Thyroid gland (tissue), 4 donors: ENCODE data around the gene CLIP4.

ENCODE experiments used
- POLR2A ChIP-seq, 2 donors: fragments of 450-650 bp; IDR thresholded peaks; one replicate each; pipeline ENCODE4 v1.6.1; 2017; ENCODE audit warnings: antibody characterized with exemption in 2 of 2, mild to moderate bottlenecking in 2 of 2, moderate library complexity in 1 of 2
- TF ChIP-seq, protein P1 (sequence below), 6 experiments: fragments of 200-600 bp in 3 of 6; fragments of 450-650 bp in 3 of 6; sonication (generic) in 3 of 6; IDR thresholded peaks; one replicate each; pipeline ENCODE4 v1.5.1; 2016 to 2019; ENCODE audit warnings: antibody characterized with exemption in 6 of 6, mild to moderate bottlenecking in 2 of 6, inconsistent platforms in 1 of 6, moderate library complexity in 1 of 6

- TF ChIP-seq, protein P1, sequence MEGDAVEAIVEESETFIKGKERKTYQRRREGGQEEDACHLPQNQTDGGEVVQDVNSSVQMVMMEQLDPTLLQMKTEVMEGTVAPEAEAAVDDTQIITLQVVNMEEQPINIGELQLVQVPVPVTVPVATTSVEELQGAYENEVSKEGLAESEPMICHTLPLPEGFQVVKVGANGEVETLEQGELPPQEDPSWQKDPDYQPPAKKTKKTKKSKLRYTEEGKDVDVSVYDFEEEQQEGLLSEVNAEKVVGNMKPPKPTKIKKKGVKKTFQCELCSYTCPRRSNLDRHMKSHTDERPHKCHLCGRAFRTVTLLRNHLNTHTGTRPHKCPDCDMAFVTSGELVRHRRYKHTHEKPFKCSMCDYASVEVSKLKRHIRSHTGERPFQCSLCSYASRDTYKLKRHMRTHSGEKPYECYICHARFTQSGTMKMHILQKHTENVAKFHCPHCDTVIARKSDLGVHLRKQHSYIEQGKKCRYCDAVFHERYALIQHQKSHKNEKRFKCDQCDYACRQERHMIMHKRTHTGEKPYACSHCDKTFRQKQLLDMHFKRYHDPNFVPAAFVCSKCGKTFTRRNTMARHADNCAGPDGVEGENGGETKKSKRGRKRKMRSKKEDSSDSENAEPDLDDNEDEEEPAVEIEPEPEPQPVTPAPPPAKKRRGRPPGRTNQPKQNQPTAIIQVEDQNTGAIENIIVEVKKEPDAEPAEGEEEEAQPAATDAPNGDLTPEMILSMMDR (IDR thresholded peaks at IDR 0.05) = no peak
- peak in 1 of 2 donors; percentile 62 for TF ChIP-seq POLR2A (IDR thresholded peaks at IDR 0.05)
These were observed 15.1 kb downstream of the CLIP4 start for GRCh38 chr2:29130295-29130694.
